IMR-90 (cell line): ENCODE results near the gene INPP5D. TPM values are rescaled to one million over a fixed set of nuclear protein-coding genes. Genes with fewer than 3 reads are reported as not detected.

ENCODE experiments used
- ATAC-seq: fragments of 200-7000 bp; cut with Tn5 transposase; 2 replicates; pipeline ENCODE4 v1.9.1; 2020; ENCODE audit warnings: low read depth, mild to moderate bottlenecking, moderate library complexity
- BruUV-seq: library from RNA; stranded (reverse); fragments of 400-500 nt; replicated peaks from 2 replicates; lab custom pipeline; 2021; lab: Mats Ljungman, UMichigan
- CTCF ChIA-PET: fragments of 300-600 bp; formaldehyde crosslinking; extraction: SDS; loops from one replicate; lab custom pipeline; 2021; ENCODE audit warnings: antibody characterized with exemption; lab: Yijun Ruan, JAX
- POLR2A ChIA-PET: fragments of 300-600 bp; sonication (Branson Sonifier 250); formaldehyde crosslinking; loops from one replicate; lab custom pipeline; 2022; ENCODE audit warnings: antibody characterized with exemption; ENCODE audit not compliant: unreplicated experiment; lab: Charles Lee
- DNase-seq: peaks from one replicate; pipeline ENCODE4 v3.0.0; 2013
- H2AFZ ChIP-seq: replicated peaks from 2 replicates; pipeline ENCODE3; 2013; ENCODE audit warnings: low read length, mild to moderate bottlenecking; ENCODE audit not compliant: poor library complexity
- H2AK5ac ChIP-seq: 2 replicates; pipeline ENCODE4 v1.6.1; 2013; ENCODE audit warnings: low read depth, low read length, inconsistent platforms
- H2AK9ac ChIP-seq: replicated peaks from 2 replicates; pipeline ENCODE3; 2013; ENCODE audit warnings: mild to moderate bottlenecking, low read depth, low read length, moderate library complexity; ENCODE audit not compliant: poor library complexity
- H2BK120ac ChIP-seq: 2 replicates; pipeline ENCODE4 v1.6.1; 2013; ENCODE audit warnings: low read depth, low read length, inconsistent platforms
- H2BK15ac ChIP-seq: 3 replicates; pipeline ENCODE4 v1.6.1; 2013; ENCODE audit warnings: low read depth, low read length, inconsistent platforms
- H2BK20ac ChIP-seq: 2 replicates; pipeline ENCODE4 v1.6.1; 2013; ENCODE audit warnings: low read depth, mild to moderate bottlenecking, inconsistent platforms, low read length, moderate library complexity
- H2BK5ac ChIP-seq: 2 replicates; pipeline ENCODE4 v1.6.1; 2013; ENCODE audit warnings: mild to moderate bottlenecking, low read depth, low read length, inconsistent platforms; ENCODE audit not compliant: poor library complexity, severe bottlenecking
- H3K14ac ChIP-seq: replicated peaks from 2 replicates; pipeline ENCODE4 v1.6.1; 2013; ENCODE audit warnings: low read depth, low read length, inconsistent platforms
- H3K18ac ChIP-seq: 2 replicates; pipeline ENCODE4 v1.6.1; 2013; ENCODE audit warnings: low read depth, low read length, control low read depth
- H3K23ac ChIP-seq: 2 replicates; pipeline ENCODE4 v1.6.1; 2013; ENCODE audit warnings: low read depth, low read length, inconsistent platforms
- H3K27ac ChIP-seq: 2 replicates; pipeline ENCODE4 v1.5.1; 2013; ENCODE audit warnings: mild to moderate bottlenecking, control low read depth, low read length; ENCODE audit not compliant: insufficient read depth
- H3K27me3 ChIP-seq: 2 replicates; pipeline ENCODE4 v1.6.1; 2013; ENCODE audit warnings: low read length; ENCODE audit not compliant: control insufficient read depth, insufficient read depth
- H3K36me3 ChIP-seq: 2 replicates; pipeline ENCODE4 v1.6.1; 2013; ENCODE audit warnings: low read length, mixed read lengths; ENCODE audit not compliant: control insufficient read depth, insufficient read depth
- H3K4ac ChIP-seq: 2 replicates; pipeline ENCODE4 v1.6.1; 2013; ENCODE audit warnings: low read depth, low read length, inconsistent platforms
- H3K4me1 ChIP-seq: 2 replicates; pipeline ENCODE4 v1.6.1; 2013; ENCODE audit warnings: low read length, mixed read lengths; ENCODE audit not compliant: control insufficient read depth, insufficient read depth
- H3K4me2 ChIP-seq: 2 replicates; pipeline ENCODE4 v1.6.1; 2013; ENCODE audit warnings: low read depth, mild to moderate bottlenecking, control low read depth, low read length, moderate library complexity
- H3K4me3 ChIP-seq: 2 replicates; pipeline ENCODE4 v1.5.1; 2013; ENCODE audit warnings: low read depth, mild to moderate bottlenecking, control low read depth, low read length, moderate library complexity; ENCODE audit not compliant: insufficient read depth
- H3K56ac ChIP-seq: 2 replicates; pipeline ENCODE4 v1.6.1; 2013; ENCODE audit warnings: low read length, inconsistent platforms; ENCODE audit not compliant: insufficient read depth; ENCODE audit errors: extremely low read depth
- H3K79me1 ChIP-seq, 2 experiments: 2 replicates each; pipeline ENCODE4 v1.6.1; 2013; ENCODE audit warnings: low read length in 2 of 2, inconsistent platforms in 1 of 2, low read depth in 1 of 2
- H3K9ac ChIP-seq: 2 replicates; pipeline ENCODE4 v1.6.1; 2013; ENCODE audit warnings: low read depth, low read length, control low read depth
- H3K9me1 ChIP-seq: 2 replicates; pipeline ENCODE4 v1.6.1; 2013; ENCODE audit warnings: low read length, inconsistent platforms; ENCODE audit not compliant: insufficient read depth
- H3K9me3 ChIP-seq: 2 replicates; pipeline ENCODE4 v1.6.1; 2013; ENCODE audit warnings: low read length; ENCODE audit not compliant: control insufficient read depth, insufficient read depth
- H4K20me1 ChIP-seq: 2 replicates; pipeline ENCODE4 v1.6.1; 2013; ENCODE audit warnings: low read length, inconsistent platforms; ENCODE audit not compliant: insufficient read depth
- H4K5ac ChIP-seq: 2 replicates; pipeline ENCODE4 v1.6.1; 2013; ENCODE audit warnings: mild to moderate bottlenecking, low read depth, low read length, control low read depth
- H4K8ac ChIP-seq, 2 experiments: 2 replicates each; pipeline ENCODE4 v1.6.1; 2013; ENCODE audit warnings: low read depth in 2 of 2, low read length in 2 of 2, control low read depth in 1 of 2, inconsistent platforms in 1 of 2
- H4K91ac ChIP-seq: 2 replicates; pipeline ENCODE4 v1.6.1; 2013; ENCODE audit warnings: low read depth, low read length, inconsistent platforms; ENCODE audit not compliant: insufficient read depth
- BHLHE40 ChIP-seq: fragments of 150-350 bp; IDR thresholded peaks from 2 replicates; pipeline ENCODE4 v1.6.1; 2016; ENCODE audit warnings: mild to moderate bottlenecking, low read depth, low read length
- USF2 ChIP-seq: fragments of 150-350 bp; IDR thresholded peaks from 2 replicates; pipeline ENCODE4 v1.6.1; 2017; ENCODE audit warnings: mild to moderate bottlenecking, antibody characterized with exemption, low read length, low read depth
- WGBS, 2 experiments: methylation state at CpG; one replicate each; pipeline versions ENCODE4 v1.1.5 to v1.1.7; 2013; ENCODE audit warnings: missing lambda C conversion rate in 2 of 2; ENCODE audit not compliant: insufficient read length in 1 of 2; ENCODE audit errors: extremely low coverage in 2 of 2; 5-methylcytosine and 5-hydroxymethylcytosine counted together
- dilution Hi-C: fragments of 300-500 bp; cut with HindIII; formaldehyde crosslinking; loops from one replicate; pipeline ENCODE4 v1.14.3; 2018; ENCODE audit warnings: low sequenced_read_pairs; ENCODE audit not compliant: unreplicated experiment
- in situ Hi-C: fragments of 300-500 bp; cut with MboI; formaldehyde crosslinking; loops from 3 replicates; pipeline ENCODE4 v1.14.3; 2019; ENCODE audit warnings: low sequenced_read_pairs, inconsistent platforms, mixed read lengths
- intact Hi-C: fragments of 100-400 bp; cut with micrococcal nuclease; formaldehyde crosslinking; loops from 2 replicates; pipeline ENCODE4 v1.10.0; 2022
- polyA plus RNA-seq, 3 experiments: library from polyadenylated mRNA; depleted of rRNA; stranded (reverse); fragments of >200 nt; gene quantifications; 2 replicates each; pipeline ENCODE4 v1.2.3, GENCODE V29; 2012; ENCODE audit warnings: low replicate concordance in 1 of 3
- total RNA-seq: library from RNA; depleted of rRNA; stranded (reverse); fragments of >200 nt; gene quantifications from 2 replicates; pipeline ENCODE4 v1.2.3, GENCODE V29; 2012

INPP5D gene
- total and polyA plus RNA-seq, 2 of the 4 experiments (the other 2 are of a cell fraction): 0.18 to 0.29 TPM

GRCh38 chr2:233195027-233195426 is 134.9 kb downstream of the INPP5D start:
- Histone ChIP-seq H4K8ac (no peak overlapping the region), H2BK20ac (no peak overlapping the region), H2BK15ac (no peak overlapping the region), H3K79me1 (no peaks in the 10 kb centered on the region), H3K18ac (no peak overlapping the region), H3K4me2 (no peak overlapping the region), H3K9ac (no peak overlapping the region), H3K14ac (no peak overlapping the region), H3K4me3 (no peak overlapping the region), H4K20me1 (no peaks in the 10 kb centered on the region), H3K9me1 (no peaks in the 10 kb centered on the region), H3K23ac (no peak overlapping the region), H3K27ac (no peak overlapping the region), H3K56ac (no peak overlapping the region), H3K4ac (no peak overlapping the region), H3K27me3 (peaks cover 21% of the 10 kb centered on the region), H4K5ac (no peak overlapping the region), H2AK5ac (no peak overlapping the region), H3K36me3 (no peaks in the 10 kb centered on the region), H4K91ac (no peak overlapping the region), H3K4me1 (no peaks in the 10 kb centered on the region), H2AFZ (no peak overlapping the region), H3K9me3 (no peaks in the 10 kb centered on the region), H2AK9ac (no peak overlapping the region), H2BK120ac (no peak overlapping the region), H2BK5ac (no peak overlapping the region)
- in situ Hi-C loops: no loop called here
- ChIA-PET CTCF (no interaction called here), POLR2A (no interaction called here)
- no TSS peak for BruUV-seq
- ATAC-seq: no peak
- dilution Hi-C loops: no loop called here
- WGBS, 2 experiments: 83% methylated on average over 1 of the region's 5 CpGs; no CpG with 5 or more reads in 1 of the 2 experiments
- DNase-seq: no peak
- TF ChIP-seq USF2 (no peak), BHLHE40 (no peak)
- intact Hi-C loops: no loop called here
